ENCODE measurements around the gene RPL21. TPM values are rescaled to one million over a fixed set of nuclear protein-coding genes. Genes with fewer than 3 reads are reported as not detected.

RPL21 gene
- total RNA-seq, 1 donor from 2014 or later = 802 TPM

GRCh38 chr13:27257648-27258253 lies 6.4 kb downstream of the RPL21 start:
- Mint-ChIP-seq H3K27me3 (ENCODE audit: unreplicated experiment) (no peaks in the 10 kb centered on the region), H3K4me3 (ENCODE audit: unreplicated experiment) (no peak overlapping the region), H3K9me3 (ENCODE audit: unreplicated experiment) (no peaks in the 10 kb centered on the region), H3K4me1 (ENCODE audit: unreplicated experiment) (peaks cover 32% of the 10 kb centered on the region), H3K27ac (ENCODE audit: unreplicated experiment) (no peak overlapping the region), H3K36me3 (ENCODE audit: unreplicated experiment) (peaks cover 50% of the 10 kb centered on the region)
- DNase-seq (ENCODE audit: extremely low spot score, unreplicated experiment) = no peak
- TF ChIP-seq CTCF (IDR thresholded peaks at IDR 0.05) = no peak

- Mint-ChIP-seq H3K4me3 (ENCODE audit: unreplicated experiment) (no peak overlapping the region), H3K27me3 (ENCODE audit: unreplicated experiment) (no peaks in the 10 kb centered on the region), H3K9me3 (ENCODE audit: unreplicated experiment) (no peaks in the 10 kb centered on the region), H3K27ac (ENCODE audit: unreplicated experiment) (no peak overlapping the region), H3K36me3 (ENCODE audit: unreplicated experiment) (peaks cover 46% of the 10 kb centered on the region), H3K4me1 (ENCODE audit: unreplicated experiment) (peaks cover 21% of the 10 kb centered on the region)
- no peak for DNase-seq (ENCODE audit: extremely low spot score, unreplicated experiment)
- TF ChIP-seq CTCF (IDR thresholded peaks at IDR 0.05) = no peak
Measured at GRCh38 chr13:27258637-27259386, 7.5 kb downstream of the RPL21 start.

GRCh38 chr13:27259831-27260230 lies 8.5 kb downstream of the RPL21 start:
- no peaks in the 10 kb centered on the region for H3K9me3 Mint-ChIP-seq (ENCODE audit: unreplicated experiment)
- TF ChIP-seq CTCF (IDR thresholded peaks at IDR 0.05) = no peak
- peaks cover 40% of the 10 kb centered on the region for H3K36me3 Mint-ChIP-seq (ENCODE audit: unreplicated experiment)
- DNase-seq (ENCODE audit: extremely low spot score, unreplicated experiment) = no peak
- H3K4me1 Mint-ChIP-seq (ENCODE audit: unreplicated experiment) = peaks cover 14% of the 10 kb centered on the region
- H3K27ac Mint-ChIP-seq (ENCODE audit: unreplicated experiment) = no peak overlapping the region
- no peaks in the 10 kb centered on the region for H3K27me3 Mint-ChIP-seq (ENCODE audit: unreplicated experiment)
- no peak overlapping the region for H3K4me3 Mint-ChIP-seq (ENCODE audit: unreplicated experiment)

- TF ChIP-seq CTCF (IDR thresholded peaks at IDR 0.05) = no peak
- peaks cover 12% of the 10 kb centered on the region for H3K4me1 Mint-ChIP-seq (ENCODE audit: unreplicated experiment)
- peaks cover 33% of the 10 kb centered on the region for H3K36me3 Mint-ChIP-seq (ENCODE audit: unreplicated experiment)
- no peak overlapping the region for H3K27ac Mint-ChIP-seq (ENCODE audit: unreplicated experiment)
- H3K4me3 Mint-ChIP-seq (ENCODE audit: unreplicated experiment) = no peak overlapping the region
- no peaks in the 10 kb centered on the region for H3K27me3 Mint-ChIP-seq (ENCODE audit: unreplicated experiment)
- DNase-seq (ENCODE audit: extremely low spot score, unreplicated experiment) = no peak
- no peaks in the 10 kb centered on the region for H3K9me3 Mint-ChIP-seq (ENCODE audit: unreplicated experiment)
Measured at GRCh38 chr13:27261396-27261795, 10.0 kb downstream of the RPL21 start.

- no peak for TF ChIP-seq CTCF (IDR thresholded peaks at IDR 0.05)
- no peaks in the 10 kb centered on the region for H3K9me3 Mint-ChIP-seq (ENCODE audit: unreplicated experiment)
- peaks cover 12% of the 10 kb centered on the region for H3K4me1 Mint-ChIP-seq (ENCODE audit: unreplicated experiment)
- peaks cover 17% of the 10 kb centered on the region for H3K36me3 Mint-ChIP-seq (ENCODE audit: unreplicated experiment)
- H3K27me3 Mint-ChIP-seq (ENCODE audit: unreplicated experiment) = no peaks in the 10 kb centered on the region
- no peak overlapping the region for H3K4me3 Mint-ChIP-seq (ENCODE audit: unreplicated experiment)
- DNase-seq (ENCODE audit: extremely low spot score, unreplicated experiment) = no peak
- no peak overlapping the region for H3K27ac Mint-ChIP-seq (ENCODE audit: unreplicated experiment)
Measured at GRCh38 chr13:27263438-27263837, 12.1 kb downstream of the RPL21 start.
